HG03520 (cell line): Measurements from ENCODE around the gene TSPOAP1.

Experiments used
- ATAC-seq: cut with Tn5 transposase; IDR thresholded peaks from one replicate; pipeline ENCODE4 v1.9.1; 2021; ENCODE audit warnings: mild to moderate bottlenecking, moderate library complexity; ENCODE audit not compliant: unreplicated experiment

TSPOAP1 gene

DNA sequence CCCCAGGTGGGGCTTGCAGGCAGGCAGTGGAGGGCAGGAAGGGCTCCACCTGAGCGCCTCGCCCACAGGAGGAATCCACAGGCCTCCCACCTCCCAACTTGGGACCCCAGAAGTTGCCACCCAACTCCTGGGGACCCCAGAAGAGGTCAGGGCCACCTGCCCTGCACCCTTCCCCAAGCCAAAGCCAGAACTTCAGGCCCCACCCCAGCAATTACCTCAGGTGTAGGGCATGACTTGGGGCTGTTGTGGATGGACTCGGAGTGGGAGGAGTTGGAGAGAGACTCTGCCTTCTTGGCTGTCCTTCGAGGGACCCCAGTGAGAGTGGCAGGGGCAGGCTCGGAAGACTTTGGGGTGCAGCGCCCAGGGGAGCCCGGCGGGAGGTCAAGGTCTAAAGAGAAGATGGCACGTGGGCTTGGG lies 10.5 kb downstream of the TSPOAP1 start:
- ATAC-seq, result no peak

DNA sequence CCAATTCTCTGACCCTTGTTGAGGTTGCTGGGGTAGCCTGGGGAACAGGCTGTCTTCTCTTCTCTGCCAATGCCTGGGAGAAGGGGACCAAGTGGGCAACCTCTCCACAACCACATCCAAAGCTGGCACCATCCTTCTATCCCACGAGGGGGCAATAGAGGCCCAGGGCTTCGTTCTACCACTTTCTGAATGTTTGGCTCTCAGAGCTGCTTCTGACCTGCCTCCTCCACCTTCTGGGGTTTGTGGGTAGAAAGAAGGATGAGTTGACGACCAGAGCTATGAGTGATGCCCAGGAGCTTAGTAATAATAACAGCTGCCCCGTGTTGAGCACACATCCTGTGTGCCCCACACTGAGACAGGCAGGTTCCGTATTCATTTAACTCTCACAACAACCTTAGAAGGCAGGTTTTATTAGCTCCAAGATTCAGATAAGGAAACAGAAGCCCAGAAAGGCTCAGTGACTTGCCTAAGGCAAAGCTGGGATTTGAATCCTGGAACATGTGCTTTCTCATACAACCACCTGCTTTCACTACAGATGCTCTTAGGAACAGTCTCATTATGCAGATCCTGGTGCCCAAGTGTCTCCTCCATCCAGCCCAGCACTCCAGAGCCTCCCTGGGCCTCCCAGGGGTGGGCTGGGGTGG lies 11.1 kb downstream of the TSPOAP1 start:
- ATAC-seq, result peak; percentile 64

DNA sequence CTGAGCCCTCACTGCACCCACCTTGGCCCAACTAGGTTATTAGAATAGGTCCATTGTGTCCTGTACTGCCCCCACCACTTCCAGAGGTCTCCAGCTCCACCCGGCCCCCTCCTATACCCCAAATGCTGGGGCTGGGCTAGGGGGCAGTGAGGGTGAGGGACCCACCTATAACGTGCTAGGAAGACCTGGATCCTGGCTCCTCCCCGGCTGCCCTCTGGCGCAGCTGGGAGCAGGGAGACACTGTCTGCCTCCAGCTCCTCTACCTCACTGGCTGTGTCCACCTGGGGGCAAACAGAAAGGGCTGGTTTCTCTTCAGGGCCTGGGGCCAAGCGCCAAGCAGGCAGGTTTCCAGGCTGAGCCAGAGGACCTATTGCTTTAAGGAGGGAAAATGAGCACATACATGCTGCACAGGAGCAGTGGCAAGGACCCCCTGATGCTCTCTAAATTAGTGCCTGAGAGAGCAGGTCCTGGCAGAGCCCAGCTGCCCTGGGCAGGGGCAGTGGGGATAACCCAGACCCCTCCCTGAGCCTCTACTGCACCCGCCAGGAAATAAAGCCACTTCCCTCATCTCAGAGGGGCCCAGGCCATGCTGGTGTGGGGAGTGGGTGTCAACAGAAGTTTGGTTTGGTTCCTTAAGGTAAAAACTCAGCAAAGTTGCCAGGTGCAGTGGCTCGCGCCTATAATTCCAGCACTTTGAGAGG lies 12.2 kb downstream of the TSPOAP1 start:
- ATAC-seq, result no peak

DNA sequence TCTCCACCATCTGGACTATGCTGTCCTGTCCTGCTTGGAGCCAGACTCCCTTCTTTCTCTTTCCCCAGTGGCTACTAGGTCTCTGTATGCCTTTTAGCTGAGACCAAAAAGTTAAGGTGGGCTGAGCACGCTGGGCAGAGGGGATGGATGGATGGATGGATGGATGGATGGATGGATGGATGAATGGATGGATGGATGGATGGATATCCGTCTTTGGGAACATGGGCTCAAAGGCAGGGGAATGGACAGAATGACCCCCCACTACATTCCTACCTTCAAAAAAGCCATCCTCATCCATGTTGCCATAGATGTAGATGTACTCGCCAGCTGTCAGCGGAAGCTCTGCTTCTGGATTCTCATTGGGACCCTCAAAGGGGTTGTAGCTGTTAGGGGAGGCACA lies 12.8 kb downstream of the TSPOAP1 start:
- no peak for ATAC-seq

DNA sequence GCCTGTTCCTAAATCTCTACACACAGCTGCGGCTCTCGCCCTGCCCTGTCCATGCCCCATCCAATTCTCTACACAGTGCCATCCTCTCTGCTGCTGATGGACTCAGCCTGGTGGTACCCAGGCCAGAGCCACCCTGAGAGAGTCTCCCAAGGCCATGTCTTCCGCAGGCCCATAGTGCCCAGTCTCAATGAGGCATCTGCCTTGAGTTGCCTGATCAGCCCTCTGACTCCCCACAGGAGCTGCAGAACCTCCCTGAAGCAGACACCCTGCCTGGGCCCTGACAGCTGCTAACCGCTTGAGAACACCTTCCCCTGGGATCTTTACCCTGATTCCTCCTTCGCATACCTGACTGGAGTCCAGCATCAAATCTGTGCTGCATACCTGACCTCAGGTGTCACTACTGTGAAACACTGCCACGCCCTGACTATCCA lies 13.3 kb downstream of the TSPOAP1 start:
- ATAC-seq, result no peak

DNA sequence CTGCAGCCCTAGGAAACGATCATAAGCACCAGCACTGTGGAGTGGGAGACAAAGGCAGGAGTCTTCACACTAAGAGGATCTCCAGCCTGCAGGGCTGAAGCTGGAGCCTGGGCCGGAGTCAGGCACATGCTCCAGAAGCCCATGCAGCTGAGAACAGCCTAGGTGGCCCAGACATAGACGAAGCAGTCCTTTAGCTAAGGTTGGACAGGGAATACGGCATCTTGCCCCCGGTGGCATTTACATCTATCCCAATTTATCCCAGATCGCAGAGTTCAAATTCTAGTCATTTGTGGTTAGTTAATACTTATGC lies 13.9 kb downstream of the TSPOAP1 start:
- no peak for ATAC-seq

- ATAC-seq, result no peak
These were observed 14.5 kb downstream of the TSPOAP1 start for GRCh38 chr17:58313815-58314705.

DNA sequence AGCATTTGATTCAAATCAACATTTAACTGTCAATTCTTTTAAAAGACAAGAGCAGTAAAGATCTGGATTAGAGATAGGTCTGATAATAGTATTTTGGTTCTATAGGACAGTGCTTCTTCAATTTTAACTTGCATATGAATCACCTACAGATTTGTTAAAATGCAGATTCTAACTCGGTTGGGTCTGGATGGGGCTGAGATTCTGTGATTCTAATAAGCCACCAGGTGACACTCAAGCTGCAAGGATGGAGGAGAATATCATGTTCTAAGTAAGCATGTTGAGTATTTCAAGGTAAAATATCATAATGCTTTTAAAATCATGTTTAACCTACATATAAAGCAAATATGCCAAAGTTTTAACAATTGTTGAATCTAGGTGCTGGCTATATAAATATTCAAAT lies 15.8 kb downstream of the TSPOAP1 start:
- no peak for ATAC-seq

DNA sequence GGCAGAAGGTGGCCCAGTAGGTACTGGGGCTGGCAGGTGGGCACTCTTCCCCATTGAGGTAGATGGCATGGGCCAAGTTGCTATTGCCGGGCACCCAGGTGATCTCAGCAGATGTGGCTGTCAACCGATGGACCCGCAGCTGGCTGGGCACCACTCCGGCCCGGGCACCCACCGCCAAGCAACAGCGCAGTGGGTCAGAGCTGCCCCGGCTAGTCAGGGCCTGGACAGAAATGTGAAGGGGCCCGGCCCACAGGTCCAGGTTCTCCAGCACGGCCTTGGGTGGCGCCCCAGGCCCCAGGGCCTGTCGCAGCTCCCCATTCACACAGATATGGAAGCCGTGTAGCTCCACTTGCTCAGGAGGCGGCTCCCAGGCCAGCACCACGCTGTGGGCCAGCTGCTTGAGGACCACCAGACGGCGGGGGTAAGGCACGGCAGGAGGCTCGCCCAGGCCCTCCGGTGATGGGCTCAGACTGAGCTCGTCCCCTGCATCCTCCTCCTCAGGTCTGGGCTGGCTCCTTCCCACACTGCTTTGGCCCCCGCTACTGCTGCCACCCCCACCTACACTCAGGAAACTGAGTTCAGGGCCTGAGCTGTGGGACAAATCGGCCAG lies 16.5 kb downstream of the TSPOAP1 start:
- no peak for ATAC-seq

GRCh38 chr17:58311429-58311894 lies 17.1 kb downstream of the TSPOAP1 start:
- ATAC-seq, result no peak

GRCh38 chr17:58310511-58311428 lies 17.8 kb downstream of the TSPOAP1 start:
- ATAC-seq, result no peak

GRCh38 chr17:58309918-58310259 lies 18.7 kb downstream of the TSPOAP1 start:
- ATAC-seq, result no peak

DNA sequence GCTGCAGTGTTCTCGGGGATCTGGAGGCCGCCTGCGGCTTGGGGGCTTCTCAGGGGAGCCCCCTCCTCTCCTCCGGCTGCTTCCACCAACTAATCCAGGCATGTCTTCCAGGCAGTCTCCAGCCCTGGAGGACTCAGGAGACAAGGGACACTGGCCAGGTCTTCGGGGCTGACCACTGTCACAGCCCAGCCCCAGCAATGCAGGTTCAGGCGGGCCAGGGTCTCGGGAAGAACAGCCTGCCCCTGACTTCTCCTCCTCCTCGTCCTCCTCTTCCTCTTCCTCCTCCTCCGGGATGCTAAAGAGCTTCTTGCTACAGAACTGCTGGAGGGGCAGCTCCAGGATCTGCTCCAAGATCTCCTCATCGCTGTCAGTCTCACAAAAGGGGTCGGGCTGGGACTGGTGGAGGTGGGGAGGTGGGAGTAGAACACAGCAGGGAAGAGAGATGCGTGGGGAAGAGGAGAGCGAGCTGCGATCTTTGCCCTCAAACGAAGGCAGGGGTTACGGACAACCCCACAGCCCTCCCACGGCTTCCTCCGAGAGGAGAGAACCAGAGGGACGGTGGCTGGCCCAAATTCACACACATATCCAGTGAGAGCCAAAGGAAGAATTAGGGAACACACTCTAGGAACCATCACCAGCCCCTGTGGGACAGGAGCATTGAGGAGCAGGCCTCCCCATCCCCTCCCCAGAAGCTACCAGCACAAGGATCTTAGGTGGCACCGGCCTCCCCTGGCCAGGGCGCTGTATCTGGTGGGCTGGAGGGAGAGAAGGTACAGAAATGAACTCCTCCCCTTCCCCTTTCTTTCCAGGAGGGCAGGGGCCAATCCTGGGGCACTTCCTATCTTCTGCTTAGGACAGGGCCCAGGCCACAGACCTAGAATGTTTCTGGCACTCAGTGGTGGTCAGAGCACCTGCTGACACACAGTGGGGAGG lies 19.3 kb downstream of the TSPOAP1 start:
- ATAC-seq, result no peak

DNA sequence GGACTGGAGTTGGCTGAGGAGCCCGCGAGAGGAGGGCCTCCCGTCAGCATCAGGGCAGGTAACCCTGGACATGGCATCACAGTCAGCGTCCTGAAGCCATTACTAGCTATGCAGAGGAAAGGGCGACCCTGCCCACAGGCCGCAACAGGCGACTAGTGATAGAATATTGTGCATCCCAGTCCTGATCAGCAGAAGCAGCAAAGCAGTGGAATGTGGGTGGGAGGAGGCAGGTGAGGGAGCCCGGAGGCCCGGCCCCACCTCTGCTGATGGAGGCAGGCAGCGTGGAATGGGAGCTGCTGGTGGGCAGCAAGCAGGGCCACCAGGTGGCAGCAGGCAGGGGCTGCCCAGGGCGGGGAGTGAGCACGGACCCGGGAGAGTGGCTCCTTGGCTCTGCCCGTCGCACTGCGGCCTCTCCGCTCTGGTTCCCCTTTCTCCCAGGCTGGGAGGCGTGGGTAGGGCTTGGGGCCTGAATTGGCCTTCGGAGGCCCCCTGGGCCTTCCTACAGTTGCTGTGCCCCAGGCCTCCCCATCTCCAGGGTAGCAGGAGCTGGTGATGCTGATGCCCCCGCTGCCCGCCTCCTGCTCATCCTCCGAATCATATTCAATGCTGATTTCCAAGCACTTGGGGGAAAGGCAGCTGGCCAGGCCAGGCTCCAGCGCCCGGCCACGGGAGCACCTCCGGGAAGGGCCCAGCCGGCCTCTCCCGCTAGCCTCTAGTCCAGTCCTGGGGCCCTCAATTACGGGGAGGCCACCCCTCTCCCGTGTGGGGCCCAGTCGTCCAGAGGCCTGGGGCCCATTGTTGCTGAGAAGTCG lies 20.2 kb downstream of the TSPOAP1 start:
- no peak for ATAC-seq

- no peak for ATAC-seq
These were observed 21.0 kb downstream of the TSPOAP1 start for GRCh38 chr17:58307468-58308172.

DNA sequence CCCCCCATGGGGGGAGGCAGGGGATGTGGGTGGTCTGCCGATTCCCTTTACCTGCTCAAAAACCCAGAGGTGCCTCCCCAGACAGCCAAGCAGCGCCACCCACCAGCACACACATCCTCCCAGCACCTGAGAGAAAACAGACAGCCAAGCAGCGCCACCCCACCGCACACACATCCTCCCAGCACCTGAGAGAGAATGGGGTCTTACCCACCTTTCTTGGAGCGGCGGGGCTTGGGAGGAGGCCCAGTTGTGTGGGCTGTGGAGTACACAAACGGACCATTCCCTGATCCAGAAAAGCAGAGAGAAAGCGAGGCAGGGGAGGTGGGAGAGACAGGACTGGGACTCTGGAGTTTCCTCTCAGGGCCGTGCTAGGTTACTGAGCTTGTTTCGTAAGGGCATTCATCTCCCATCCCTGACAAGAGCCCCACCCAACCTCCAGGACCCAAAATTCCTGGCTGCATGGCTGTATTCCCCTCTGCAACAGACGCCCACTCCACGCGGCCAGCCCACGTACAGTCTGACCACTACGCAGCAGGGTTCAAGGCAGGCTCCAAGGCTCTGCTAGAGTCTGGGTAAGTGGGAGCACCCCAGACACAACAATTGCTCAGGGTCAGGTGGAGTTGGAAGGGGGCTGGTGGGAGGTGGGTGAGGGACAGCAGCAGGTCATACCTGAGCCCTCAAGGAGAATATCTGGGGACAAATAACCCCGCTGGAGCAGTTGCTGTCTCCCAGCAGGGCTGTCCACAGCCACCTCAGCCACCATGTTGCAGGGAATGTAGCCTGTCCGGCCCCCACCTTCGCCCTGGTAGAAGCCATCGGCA lies 22.3 kb downstream of the TSPOAP1 start:
- ATAC-seq, result no peak

DNA sequence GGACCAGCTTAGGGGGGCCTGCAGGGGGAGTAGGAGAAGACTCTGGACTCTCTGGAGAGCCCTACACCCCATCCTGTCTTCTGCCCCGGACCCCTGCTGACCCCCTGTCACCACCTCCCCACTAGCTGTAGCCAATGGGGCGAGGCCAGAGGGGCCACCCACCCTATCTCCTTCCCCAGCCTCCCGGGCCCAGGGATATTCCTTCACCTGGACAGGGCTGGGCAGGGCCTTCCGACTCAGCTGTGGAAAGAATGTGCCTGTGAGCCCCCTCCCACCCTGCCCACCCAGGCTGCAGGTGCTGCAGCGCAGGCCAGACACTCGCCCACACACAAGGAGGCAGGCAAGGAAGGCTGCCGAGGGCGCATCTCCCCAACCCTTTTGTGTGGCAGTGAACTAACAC lies 23.0 kb downstream of the TSPOAP1 start:
- no peak for ATAC-seq
